HFFc6 (cell line): ENCODE results near the gene ZSCAN12. TPM values are rescaled to one million over a fixed set of nuclear protein-coding genes. Genes with fewer than 3 reads are reported as not detected.

Experiments used
- DNase-seq: peaks from one replicate; pipeline ENCODE4 v3.0.0-alpha.2; 2018
- H3K27ac Mint-ChIP-seq: 2 replicates; pipeline ENCODE4 v1.8.0; 2020; ENCODE audit warnings: mild to moderate bottlenecking, mixed read lengths
- H3K27me3 Mint-ChIP-seq: 2 replicates; pipeline ENCODE4 v1.8.0; 2021; ENCODE audit warnings: mild to moderate bottlenecking, moderate library complexity, mixed read lengths; ENCODE audit not compliant: insufficient read depth
- H3K36me3 Mint-ChIP-seq: 2 replicates; pipeline ENCODE4 v1.8.0; 2021; ENCODE audit warnings: low read depth, mixed read lengths
- H3K4me1 Mint-ChIP-seq: 2 replicates; pipeline ENCODE4 v1.8.0; 2020; ENCODE audit warnings: low read depth, mixed read lengths
- H3K4me3 Mint-ChIP-seq: 2 replicates; pipeline ENCODE4 v1.8.0; 2020; ENCODE audit warnings: mild to moderate bottlenecking, moderate library complexity, mixed read lengths
- H3K9me3 Mint-ChIP-seq: 2 replicates; pipeline ENCODE4 v1.8.0; 2020; ENCODE audit warnings: mild to moderate bottlenecking, mixed read lengths
- CTCF ChIP-seq: fragments of 200-600 bp; sonication (generic); IDR thresholded peaks from 2 replicates; pipeline ENCODE4 v1.5.0; 2021; ENCODE audit warnings: antibody characterized with exemption, mild to moderate bottlenecking
- total RNA-seq, 6 experiments: library from RNA; stranded (reverse); fragmentation: NEBNext Ultra II Directional; extraction: Animal tissue kit (Norgen Biotek cat#: 25700); gene quantifications; 2 replicates in 1 of 6; 3 replicates in 5 of 6; pipeline ENCODE4 v1.2.3, GENCODE V29; 2021

ZSCAN12 gene
- total RNA-seq, 6 experiments from 2014 or later = 2.4 to 3.1 (median 2.8) TPM

- no peak for TF ChIP-seq CTCF
- Mint-ChIP-seq H3K4me1 (peaks cover 27% of the 10 kb centered on the region), H3K4me3 (peak overlapping the region; percentile 100), H3K36me3 (no peaks in the 10 kb centered on the region), H3K27me3 (peaks cover 5% of the 10 kb centered on the region), H3K27ac (peak overlapping the region; percentile 99), H3K9me3 (no peaks in the 10 kb centered on the region)
- DNase-seq = no peak
Measured at GRCh38 chr6:28442586-28442985, 43.0 kb upstream of the ZSCAN12 start.

- Mint-ChIP-seq H3K27ac (no peak overlapping the region), H3K4me1 (no peaks in the 10 kb centered on the region), H3K4me3 (no peak overlapping the region), H3K9me3 (no peaks in the 10 kb centered on the region), H3K36me3 (peaks cover 5% of the 10 kb centered on the region; the same call in 1 of the 2 replicates), H3K27me3 (no peaks in the 10 kb centered on the region)
- DNase-seq = no peak
- no peak for TF ChIP-seq CTCF
Measured at GRCh38 chr6:28436404-28436803, 36.9 kb upstream of the ZSCAN12 start.

GRCh38 chr6:28433119-28433518 is 33.6 kb upstream of the ZSCAN12 start:
- no peaks in the 10 kb centered on the region; the same call in 1 of the 2 replicates for H3K27me3 Mint-ChIP-seq
- H3K27ac Mint-ChIP-seq = no peak overlapping the region
- no peak for DNase-seq
- H3K36me3 Mint-ChIP-seq = peaks cover 5% of the 10 kb centered on the region; the same call in 1 of the 2 replicates
- H3K9me3 Mint-ChIP-seq = no peaks in the 10 kb centered on the region
- no peaks in the 10 kb centered on the region for H3K4me1 Mint-ChIP-seq
- no peak overlapping the region for H3K4me3 Mint-ChIP-seq
- peak; percentile 11; the same call in 1 of the 2 replicates for TF ChIP-seq CTCF

- H3K4me3 Mint-ChIP-seq = no peak overlapping the region
- peaks cover 10% of the 10 kb centered on the region; the same call in 1 of the 2 replicates for H3K36me3 Mint-ChIP-seq
- no peaks in the 10 kb centered on the region; the same call in 1 of the 2 replicates for H3K27me3 Mint-ChIP-seq
- no peak for TF ChIP-seq CTCF
- no peak overlapping the region for H3K27ac Mint-ChIP-seq
- no peak for DNase-seq
- H3K4me1 Mint-ChIP-seq = no peaks in the 10 kb centered on the region; the same call in 1 of the 2 replicates
- no peaks in the 10 kb centered on the region; the same call in 1 of the 2 replicates for H3K9me3 Mint-ChIP-seq
Measured at GRCh38 chr6:28429781-28430180, 30.2 kb upstream of the ZSCAN12 start.

- H3K4me1 Mint-ChIP-seq = no peaks in the 10 kb centered on the region; the same call in 1 of the 2 replicates
- H3K27me3 Mint-ChIP-seq = no peaks in the 10 kb centered on the region; the same call in 1 of the 2 replicates
- no peak for DNase-seq
- peaks cover 5% of the 10 kb centered on the region; the same call in 1 of the 2 replicates for H3K36me3 Mint-ChIP-seq
- no peak overlapping the region for H3K4me3 Mint-ChIP-seq
- H3K9me3 Mint-ChIP-seq = no peaks in the 10 kb centered on the region; the same call in 1 of the 2 replicates
- no peak overlapping the region for H3K27ac Mint-ChIP-seq
- TF ChIP-seq CTCF = no peak
Measured at GRCh38 chr6:28425944-28426541, 26.5 kb upstream of the ZSCAN12 start.
